Right atrium auricular region (tissue), 2 donors: ENCODE measurements around the gene TOMT. TPM values are rescaled to one million over a fixed set of nuclear protein-coding genes. Genes with fewer than 3 reads are reported as not detected.
A peak's percentile ranks its signal among the peaks of the same experiment; 100 is the strongest.

Experiments
- DNase-seq: peaks from one replicate; pipeline ENCODE4 v3.0.0-alpha.2; 2019; ENCODE audit warnings: low spot score
- H3K27ac ChIP-seq, 2 donors: fragments of 200-600 bp; sonication (generic); 1 replicate in 1 of 2; 2 replicates in 1 of 2; pipeline ENCODE4 v1.5.1; 2016 to 2019
- H3K27me3 ChIP-seq, 2 donors: fragments of 200-600 bp; sonication (generic); one replicate each; pipeline versions ENCODE4 v1.5.1 to v1.6.0; 2017 to 2019
- H3K36me3 ChIP-seq: fragments of 200-600 bp; sonication (generic); one replicate; pipeline ENCODE4 v1.5.1; 2016
- H3K4me1 ChIP-seq, 2 donors: fragments of 200-600 bp; sonication (generic); one replicate each; pipeline versions ENCODE4 v1.5.1 to v1.6.0; 2017 to 2019
- H3K4me3 ChIP-seq, 2 donors: fragments of 200-600 bp; sonication (generic); 1 replicate in 1 of 2; 2 replicates in 1 of 2; pipeline ENCODE4 v1.5.1; 2017 to 2019; ENCODE audit warnings: mild to moderate bottlenecking in 1 of 2, moderate library complexity in 1 of 2
- H3K9me3 ChIP-seq, 2 donors: fragments of 200-600 bp; sonication (generic); one replicate each; pipeline ENCODE4 v1.5.1; 2019
- total RNA-seq, 2 donors: library from RNA; depleted of rRNA; stranded (reverse); fragments of >200 nt; gene quantifications; one replicate each; pipeline ENCODE4 v1.1.0, GENCODE V29; 2016
- TF ChIP-seq, protein P1 (sequence below), 2 donors: fragments of 200-600 bp; sonication (generic); IDR thresholded peaks; one replicate each; pipeline ENCODE4 v1.5.1; 2019; ENCODE audit warnings: antibody characterized with exemption in 2 of 2

The TOMT gene
- total RNA-seq, 2 donors from 2014 or later: not detected

DNA sequence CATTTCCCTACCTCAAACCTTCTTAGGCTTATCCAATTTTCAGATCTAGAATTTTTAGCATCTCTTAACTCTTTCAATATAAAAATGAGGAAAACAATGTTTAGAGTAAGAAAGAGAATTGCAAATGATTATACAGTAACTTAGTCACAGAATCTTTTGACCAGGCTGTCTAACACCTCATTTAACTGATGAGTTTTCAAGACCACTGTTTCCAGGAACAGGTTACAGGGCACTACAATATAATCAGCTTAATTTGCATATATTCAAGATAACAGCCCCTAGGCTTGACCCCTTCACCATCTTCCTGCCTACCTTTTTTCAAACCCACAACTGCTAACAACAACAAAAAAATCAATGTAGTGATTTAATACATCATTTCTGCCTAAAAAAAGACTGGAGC, 38.0 kb upstream of the TOMT start:
- Histone ChIP-seq H3K4me1 (peaks cover 0 to 46% of the 10 kb centered on the region in 2 donors), H3K27ac (no peak overlapping the region)
- TF ChIP-seq, protein P1, sequence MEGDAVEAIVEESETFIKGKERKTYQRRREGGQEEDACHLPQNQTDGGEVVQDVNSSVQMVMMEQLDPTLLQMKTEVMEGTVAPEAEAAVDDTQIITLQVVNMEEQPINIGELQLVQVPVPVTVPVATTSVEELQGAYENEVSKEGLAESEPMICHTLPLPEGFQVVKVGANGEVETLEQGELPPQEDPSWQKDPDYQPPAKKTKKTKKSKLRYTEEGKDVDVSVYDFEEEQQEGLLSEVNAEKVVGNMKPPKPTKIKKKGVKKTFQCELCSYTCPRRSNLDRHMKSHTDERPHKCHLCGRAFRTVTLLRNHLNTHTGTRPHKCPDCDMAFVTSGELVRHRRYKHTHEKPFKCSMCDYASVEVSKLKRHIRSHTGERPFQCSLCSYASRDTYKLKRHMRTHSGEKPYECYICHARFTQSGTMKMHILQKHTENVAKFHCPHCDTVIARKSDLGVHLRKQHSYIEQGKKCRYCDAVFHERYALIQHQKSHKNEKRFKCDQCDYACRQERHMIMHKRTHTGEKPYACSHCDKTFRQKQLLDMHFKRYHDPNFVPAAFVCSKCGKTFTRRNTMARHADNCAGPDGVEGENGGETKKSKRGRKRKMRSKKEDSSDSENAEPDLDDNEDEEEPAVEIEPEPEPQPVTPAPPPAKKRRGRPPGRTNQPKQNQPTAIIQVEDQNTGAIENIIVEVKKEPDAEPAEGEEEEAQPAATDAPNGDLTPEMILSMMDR (IDR thresholded peaks at IDR 0.05): no peak

DNA sequence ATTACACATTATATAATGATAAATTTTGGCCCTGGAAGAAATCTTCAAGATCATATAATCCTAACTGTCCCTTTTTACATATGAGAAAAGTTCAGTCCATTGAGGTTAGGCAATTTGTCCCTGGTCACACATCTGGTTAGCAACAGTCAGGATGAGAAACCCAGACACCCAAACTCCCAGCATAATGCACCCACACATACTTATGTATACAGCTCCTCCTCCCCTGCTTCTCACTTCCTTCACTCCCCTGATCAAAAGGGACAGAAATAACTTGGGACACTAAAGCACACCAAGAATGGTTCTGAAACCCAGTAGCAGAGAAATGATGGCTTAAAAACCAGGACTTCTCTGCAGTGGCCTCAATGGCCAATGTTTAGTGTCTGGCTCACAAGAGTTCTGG, 36.5 kb upstream of the TOMT start:
- no peak for DNase-seq
- Histone ChIP-seq H3K36me3 (peaks cover 7% of the 10 kb centered on the region), H3K9me3 (no peaks in the 10 kb centered on the region), H3K27me3 (no peaks in the 10 kb centered on the region), H3K27ac (peak overlapping the region; percentile 57 to 81), H3K4me1 (peaks cover 0 to 46% of the 10 kb centered on the region in 2 donors), H3K4me3 (no peak overlapping the region)
- TF ChIP-seq, protein P1 (IDR thresholded peaks at IDR 0.05): no peak

More for the DNA sequence above, 38.0 kb upstream of the TOMT start:
- DNase-seq: no peak
- no peaks in the 10 kb centered on the region for H3K27me3 ChIP-seq
- no peak overlapping the region for H3K4me3 ChIP-seq
- H3K36me3 ChIP-seq: peaks cover 7% of the 10 kb centered on the region
- no peaks in the 10 kb centered on the region for H3K9me3 ChIP-seq

DNA sequence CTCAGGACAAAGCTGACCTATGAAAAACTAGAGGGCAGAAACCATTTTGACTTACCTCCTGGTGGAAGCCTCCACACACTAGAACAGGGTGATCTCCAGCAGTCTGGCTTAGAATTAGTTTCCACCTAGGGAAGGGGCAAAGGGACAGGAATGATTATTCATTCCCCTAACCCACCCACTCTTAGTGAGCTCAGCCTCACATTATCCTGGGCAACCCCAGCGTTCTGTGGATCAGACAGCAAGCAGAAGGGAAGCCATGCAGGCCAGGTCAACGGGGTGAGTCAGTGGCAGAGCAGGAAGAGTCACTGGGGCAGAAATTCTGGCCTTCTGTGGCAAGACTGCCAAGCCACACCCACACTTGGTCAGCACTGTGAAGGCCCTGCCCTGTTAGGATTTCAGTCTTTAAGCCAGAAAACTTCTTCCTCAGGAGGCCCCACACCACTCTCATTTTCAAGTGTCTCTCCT, 35.9 kb upstream of the TOMT start:
- H3K27me3 ChIP-seq: no peaks in the 10 kb centered on the region
- peak; percentile 92 for DNase-seq
- peaks cover 0 to 46% of the 10 kb centered on the region in 2 donors for H3K4me1 ChIP-seq
- peak overlapping the region; percentile 57 to 81 for H3K27ac ChIP-seq
- no peaks in the 10 kb centered on the region for H3K9me3 ChIP-seq
- TF ChIP-seq, protein P1 (IDR thresholded peaks at IDR 0.05): no peak
- H3K36me3 ChIP-seq: peaks cover 7% of the 10 kb centered on the region
- H3K4me3 ChIP-seq: no peak overlapping the region

DNA sequence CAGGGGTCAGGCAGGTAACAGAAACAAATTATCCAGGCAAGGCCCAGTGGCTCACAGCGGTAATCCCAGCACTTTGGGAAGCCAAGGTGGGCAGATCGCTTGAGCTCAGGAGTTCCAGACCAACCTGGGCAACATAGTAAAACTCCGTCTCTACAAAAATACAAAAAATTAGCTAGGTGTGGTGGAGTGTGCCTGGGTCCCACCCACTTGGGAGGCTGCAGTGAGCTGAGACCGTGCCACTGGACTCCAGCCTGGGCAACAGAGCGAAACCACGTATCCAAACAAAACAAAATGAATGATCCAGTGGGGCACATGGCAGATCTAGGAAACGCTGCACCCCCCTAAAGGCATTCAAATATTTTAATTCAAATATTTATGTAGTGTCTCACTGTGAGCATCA, 35.2 kb upstream of the TOMT start:
- TF ChIP-seq, protein P1 (IDR thresholded peaks at IDR 0.05): no peak
- H3K27me3 ChIP-seq: no peaks in the 10 kb centered on the region
- peaks cover 7% of the 10 kb centered on the region for H3K36me3 ChIP-seq
- peak overlapping the region; percentile 57 to 81 for H3K27ac ChIP-seq
- no peak for DNase-seq
- peaks cover 0 to 46% of the 10 kb centered on the region in 2 donors for H3K4me1 ChIP-seq
- no peak overlapping the region for H3K4me3 ChIP-seq
- no peaks in the 10 kb centered on the region for H3K9me3 ChIP-seq

DNA sequence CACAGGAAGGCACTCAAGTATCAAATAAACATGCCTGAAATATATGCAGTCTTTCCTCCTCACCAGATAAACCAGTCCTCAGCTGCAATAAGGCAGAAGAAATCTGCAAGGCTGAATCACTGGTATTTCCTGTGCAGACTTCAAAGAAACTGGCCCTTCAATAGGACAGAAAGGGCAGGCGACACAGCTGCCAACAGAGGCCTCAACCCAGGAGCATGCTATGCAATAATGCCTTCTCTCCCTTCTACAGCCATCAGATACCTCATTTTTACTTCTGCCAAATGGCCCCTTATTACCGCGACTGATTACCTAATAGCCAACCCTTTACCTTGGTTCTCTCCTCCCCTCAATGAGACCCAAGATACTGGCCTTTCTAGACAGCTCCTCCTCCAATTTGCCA, 33.4 kb upstream of the TOMT start:
- Histone ChIP-seq H3K4me3 (no peak overlapping the region), H3K36me3 (peaks cover 7% of the 10 kb centered on the region), H3K27me3 (no peaks in the 10 kb centered on the region), H3K4me1 (peaks cover 0 to 35% of the 10 kb centered on the region in 2 donors), H3K9me3 (no peaks in the 10 kb centered on the region), H3K27ac (no peak overlapping the region)
- TF ChIP-seq, protein P1 (IDR thresholded peaks at IDR 0.05): no peak
- DNase-seq: no peak

DNA sequence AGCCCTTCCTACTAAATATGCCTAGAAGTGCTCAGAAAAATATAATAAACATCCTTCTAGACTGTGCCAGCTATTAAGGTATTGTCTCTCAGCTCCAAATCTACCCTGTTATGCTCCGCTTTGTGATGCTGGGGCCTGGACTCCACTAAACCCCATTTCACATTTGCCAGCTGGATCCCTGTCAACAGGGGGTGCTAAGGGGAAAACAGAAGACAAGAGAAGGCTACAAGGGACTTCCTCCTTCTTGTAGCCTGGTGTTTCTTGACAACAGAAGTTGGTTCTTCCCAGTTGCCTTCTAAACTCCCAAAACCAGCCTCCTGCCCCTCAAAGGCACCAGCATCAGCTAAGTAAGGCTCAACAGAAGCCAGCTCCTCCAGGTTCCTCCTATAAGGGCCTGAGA, 30.6 kb upstream of the TOMT start:
- TF ChIP-seq, protein P1 (IDR thresholded peaks at IDR 0.05): no peak
- H3K27ac ChIP-seq: no peak overlapping the region
- H3K9me3 ChIP-seq: no peaks in the 10 kb centered on the region
- H3K4me1 ChIP-seq: peaks cover 0 to 33% of the 10 kb centered on the region in 2 donors
- no peak for DNase-seq
- no peaks in the 10 kb centered on the region for H3K36me3 ChIP-seq
- no peaks in the 10 kb centered on the region for H3K27me3 ChIP-seq
- H3K4me3 ChIP-seq: no peak overlapping the region
